G401 (cell line): ENCODE measurements around the gene IFT52. TPM values are rescaled to one million over a fixed set of nuclear protein-coding genes. Genes with fewer than 3 reads are reported as not detected.
"Not testable (repeated sequence)": the region's sequence is repeated elsewhere in the genome, so short reads cannot be mapped to it uniquely, and the experiment has no call there.

Experiments
- DNase-seq: peaks from one replicate; pipeline ENCODE4 v3.0.0-alpha.2; 2015; ENCODE audit warnings: low spot score
- in situ Hi-C: cut with HindIII; loops from 2 replicates; pipeline ENCODE4 v1.10.0; 2016; ENCODE audit warnings: low sequenced_read_pairs, mixed read lengths
- total RNA-seq: library from RNA; depleted of rRNA; stranded (reverse); fragments of >200 nt; shearing (Covaris generic); gene quantifications from 2 replicates; pipeline ENCODE4 v1.2.3, GENCODE V29; 2014

IFT52 gene
- total RNA-seq, 1 experiment from 2014 or later: 72.5 TPM

DNA sequence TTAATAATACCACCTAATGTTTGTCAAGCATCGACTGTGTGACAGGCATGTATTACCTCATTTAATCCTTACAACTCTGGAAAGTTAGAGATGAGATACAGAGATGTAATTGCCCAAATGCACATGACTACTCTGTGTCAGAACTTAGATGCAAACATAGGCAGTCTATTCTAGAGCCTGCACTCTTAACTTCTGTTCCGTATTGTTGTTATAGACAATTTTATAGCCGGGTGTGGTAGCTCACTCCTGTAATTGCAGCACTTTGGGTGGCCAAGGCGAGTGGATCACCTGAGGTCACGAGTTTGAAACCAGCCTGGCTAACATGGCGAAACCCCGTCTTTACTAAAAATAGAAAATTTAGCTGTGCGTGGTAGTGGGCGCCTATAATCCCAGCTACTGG, 15.0 kb downstream of the IFT52 start:
- no peak for DNase-seq
- in situ Hi-C loops: no loop called here

DNA sequence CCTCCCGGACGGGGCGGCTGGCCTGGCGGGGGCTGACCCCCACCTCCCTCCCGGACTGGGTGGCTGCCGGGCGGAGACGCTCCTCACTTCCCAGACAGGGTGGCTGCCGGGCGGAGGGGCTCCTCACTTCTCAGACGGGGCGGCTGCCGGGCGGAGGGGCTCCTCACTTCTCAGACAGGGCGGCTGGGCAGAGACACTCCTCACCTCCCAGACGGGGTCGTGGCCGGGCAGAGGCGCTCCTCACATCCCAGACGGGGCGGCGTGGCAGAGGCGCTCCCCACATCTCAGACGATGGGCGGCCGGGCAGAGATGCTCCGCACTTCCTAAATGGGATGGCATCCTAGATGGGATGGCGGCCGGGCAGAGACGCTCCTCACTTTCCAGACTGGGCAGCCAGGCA, 16.5 kb downstream of the IFT52 start:
- in situ Hi-C loops, DNase-seq: not testable (repeated sequence)

DNA sequence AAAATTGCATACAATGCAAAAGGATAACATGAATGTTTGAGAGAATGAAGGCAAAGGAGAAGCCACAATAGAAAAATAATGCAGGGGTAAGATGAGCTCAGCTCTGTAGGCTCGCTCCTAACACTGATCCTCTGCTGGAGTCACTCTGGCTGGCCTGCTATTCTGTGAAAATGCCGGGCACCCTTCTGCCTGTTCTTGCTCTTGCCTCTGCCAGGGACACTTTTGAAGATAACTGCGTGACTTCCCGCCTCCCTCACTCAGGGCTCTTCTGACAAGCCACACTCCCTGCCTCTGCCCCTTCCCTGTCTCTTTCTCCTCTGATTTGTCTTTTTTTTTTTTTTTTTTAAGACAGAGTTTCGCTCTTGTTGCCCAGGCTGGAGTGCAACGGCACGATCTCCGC, 40.9 kb downstream of the IFT52 start:
- DNase-seq: no peak
- in situ Hi-C loops: no loop called here

DNA sequence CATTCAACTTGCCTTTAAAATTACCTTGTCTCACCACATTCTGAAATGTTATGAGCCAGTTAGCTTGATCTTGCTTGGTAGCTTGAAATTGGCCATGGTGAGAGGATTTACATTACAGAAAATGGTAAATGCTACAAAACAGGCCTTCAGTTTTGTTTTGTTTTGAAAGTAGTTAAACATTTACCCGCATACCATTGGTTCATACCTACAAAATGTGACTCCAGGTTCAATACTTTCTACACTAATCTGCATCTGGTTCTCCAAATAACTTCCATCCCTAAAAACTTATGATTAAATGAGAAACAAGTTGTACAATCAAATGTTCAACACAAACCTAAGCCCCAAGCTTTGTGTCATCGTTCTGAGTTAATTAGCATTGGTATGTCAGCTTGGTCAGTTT, 45.7 kb downstream of the IFT52 start:
- in situ Hi-C loops: no loop called here
- DNase-seq: no peak

DNA sequence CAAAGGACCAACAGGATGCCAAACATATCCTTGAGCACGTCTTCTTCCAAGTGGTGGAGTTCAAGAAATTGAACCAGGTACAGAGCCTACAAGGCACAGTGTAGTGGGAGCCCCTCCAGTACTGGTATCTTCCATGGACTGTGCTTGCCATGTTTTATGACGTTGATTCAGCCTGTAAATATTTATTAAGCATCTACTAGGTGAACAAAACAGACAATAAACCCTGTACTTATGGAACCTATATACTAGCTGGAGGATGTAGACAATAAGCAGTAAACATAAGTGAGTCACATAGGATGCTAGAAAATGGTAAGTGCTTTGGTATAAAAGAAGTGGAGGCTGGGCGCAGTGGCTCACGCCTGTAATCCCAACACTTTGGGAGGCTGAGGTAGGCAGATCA, 51.8 kb downstream of the IFT52 start:
- in situ Hi-C loops: no loop called here
- DNase-seq: no peak

DNA sequence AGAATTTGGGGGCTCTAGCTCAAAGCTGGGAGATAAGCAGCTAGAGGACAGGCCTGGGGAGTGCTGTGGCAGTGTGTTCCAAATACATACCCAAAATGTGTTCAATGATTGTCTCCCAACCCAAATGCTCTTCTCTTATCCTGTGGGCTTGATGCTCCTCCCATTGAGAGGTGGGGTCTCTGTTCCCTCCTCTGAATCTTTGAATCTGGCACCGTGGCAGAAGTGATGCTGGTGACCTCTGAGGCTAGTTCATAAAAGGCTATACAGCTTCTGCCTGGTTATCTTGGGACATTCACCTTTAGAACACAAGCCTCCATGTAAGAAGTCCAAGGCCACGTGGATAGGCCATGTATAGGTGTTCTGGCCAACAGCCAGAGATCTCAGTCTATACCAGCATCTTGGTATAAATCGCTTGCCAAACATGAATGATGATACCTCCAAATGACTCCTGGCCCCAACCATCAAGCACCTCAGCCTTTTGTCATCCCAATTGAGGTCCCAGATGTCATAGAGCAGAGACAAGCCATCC, 60.3 kb downstream of the IFT52 start:
- in situ Hi-C loops: no loop called here

DNA sequence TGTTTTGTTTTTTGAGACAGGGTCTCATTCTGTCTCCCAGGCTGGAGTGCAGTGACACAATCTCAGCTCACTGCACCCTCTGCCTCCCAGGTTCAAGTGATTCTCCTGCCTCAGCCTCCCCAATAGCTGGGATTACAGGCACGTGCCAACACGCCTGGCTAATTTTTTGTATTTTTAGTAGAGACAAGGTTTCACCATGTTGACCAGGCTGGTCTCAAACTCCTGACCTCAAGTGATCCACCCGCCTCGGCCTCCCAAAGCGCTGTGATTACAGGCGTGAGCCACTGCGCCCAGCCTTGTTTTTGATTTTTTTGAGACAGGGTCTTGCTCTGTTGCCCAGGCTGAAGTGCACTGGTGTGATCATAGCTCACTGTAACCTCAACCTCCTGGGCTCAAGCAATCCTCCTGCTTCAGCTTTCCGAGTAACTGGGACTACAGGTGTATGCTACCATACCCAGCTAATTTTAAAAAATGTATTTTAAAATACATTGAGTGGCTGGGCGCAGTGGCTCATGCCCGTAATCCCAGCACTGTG, 61.0 kb downstream of the IFT52 start:
- DNase-seq, in situ Hi-C loops: not testable (repeated sequence)

More for the DNA sequence above, 60.3 kb downstream of the IFT52 start:
- no peak for DNase-seq

DNA sequence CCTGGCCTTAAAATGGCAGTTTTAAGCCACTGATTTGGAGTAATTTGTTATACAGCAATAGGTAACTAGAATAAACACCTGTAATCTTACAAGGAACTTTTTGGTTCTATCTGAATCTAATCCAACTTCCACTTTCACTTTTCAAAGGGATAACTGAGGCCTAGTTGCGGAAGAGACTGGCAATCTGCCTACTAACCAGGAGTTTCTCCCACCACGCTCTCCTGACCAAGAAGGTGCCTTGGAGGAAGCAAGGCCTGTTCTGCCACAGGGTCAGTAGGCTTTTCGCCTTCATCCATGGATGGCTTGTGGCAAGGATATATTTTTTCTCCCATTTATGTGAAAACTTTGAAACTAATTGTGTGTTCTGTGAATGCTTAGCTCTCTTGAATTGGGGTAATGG, 63.2 kb downstream of the IFT52 start:
- no peak for DNase-seq
- in situ Hi-C loops: no loop called here

DNA sequence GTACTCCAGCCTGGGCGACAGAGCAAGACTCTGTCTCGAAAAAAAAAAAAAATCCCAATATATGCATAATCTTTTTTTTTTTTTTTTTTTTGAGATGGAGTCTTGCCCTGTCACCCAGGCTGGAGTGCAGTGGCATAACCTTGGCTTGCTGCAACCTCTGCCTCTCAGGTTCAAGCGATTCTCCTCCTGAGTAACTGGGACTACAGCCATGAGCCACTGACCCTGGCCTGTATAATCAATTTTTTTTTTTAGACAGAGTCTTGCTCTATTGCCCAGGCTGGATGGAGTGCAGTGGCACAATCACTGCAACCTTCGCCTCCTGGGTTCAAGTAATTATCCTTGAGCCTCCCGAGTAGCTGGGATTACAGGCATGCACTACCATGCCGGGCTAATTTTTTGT, 64.4 kb downstream of the IFT52 start:
- DNase-seq, in situ Hi-C loops: not testable (repeated sequence)

DNA sequence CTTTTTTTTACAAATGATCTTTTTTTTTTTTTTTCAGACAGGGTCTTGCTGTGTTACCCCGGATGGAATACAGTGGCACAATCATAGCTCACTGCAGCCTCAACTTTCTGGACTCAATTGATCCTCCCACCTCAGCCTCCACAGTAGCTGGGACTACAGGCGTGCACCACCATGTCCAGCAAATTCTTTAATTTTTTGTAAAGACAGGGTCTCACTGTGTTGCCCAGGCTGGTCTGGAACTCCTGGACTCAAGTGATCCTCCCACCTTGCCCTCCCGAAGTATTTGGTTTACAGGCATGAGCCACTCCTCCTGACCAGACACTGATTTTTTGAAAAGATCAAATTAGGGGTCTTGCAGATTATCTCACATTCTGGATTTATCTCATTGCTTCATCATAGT, 65.2 kb downstream of the IFT52 start:
- in situ Hi-C loops: no loop called here
- DNase-seq: no peak

DNA sequence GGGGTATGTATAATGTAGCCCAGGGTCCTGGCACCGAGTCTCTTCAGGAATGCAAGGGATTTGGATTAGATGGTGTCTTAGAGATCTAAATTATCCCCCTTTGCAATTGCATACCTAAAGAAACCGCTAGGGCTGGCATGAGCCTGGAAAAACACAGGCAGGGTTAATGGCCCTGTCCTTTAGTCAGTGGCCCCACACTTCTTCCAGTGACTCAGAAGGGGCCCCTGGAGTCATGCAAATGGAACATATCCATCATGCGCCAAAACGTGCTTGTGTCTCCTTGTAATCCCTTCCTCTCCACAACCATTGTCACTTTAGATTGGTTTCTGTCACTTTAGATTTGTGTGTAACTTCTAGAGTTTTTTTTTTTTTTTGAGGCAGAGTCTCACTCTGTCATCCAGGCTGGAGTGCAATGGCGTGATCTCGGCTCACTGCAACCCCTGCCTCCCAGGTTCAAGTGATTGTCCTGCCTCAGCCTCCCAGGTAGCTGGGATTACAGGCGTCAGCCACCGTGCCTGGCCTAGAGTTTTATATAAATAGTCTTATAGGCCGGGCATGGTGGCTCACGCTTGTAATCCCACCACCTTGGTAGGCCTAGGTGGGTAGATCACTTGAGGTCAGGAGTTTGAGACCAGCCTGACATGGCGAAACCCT, 67.5 kb downstream of the IFT52 start:
- in situ Hi-C loops: no loop called here
- no peak for DNase-seq

DNA sequence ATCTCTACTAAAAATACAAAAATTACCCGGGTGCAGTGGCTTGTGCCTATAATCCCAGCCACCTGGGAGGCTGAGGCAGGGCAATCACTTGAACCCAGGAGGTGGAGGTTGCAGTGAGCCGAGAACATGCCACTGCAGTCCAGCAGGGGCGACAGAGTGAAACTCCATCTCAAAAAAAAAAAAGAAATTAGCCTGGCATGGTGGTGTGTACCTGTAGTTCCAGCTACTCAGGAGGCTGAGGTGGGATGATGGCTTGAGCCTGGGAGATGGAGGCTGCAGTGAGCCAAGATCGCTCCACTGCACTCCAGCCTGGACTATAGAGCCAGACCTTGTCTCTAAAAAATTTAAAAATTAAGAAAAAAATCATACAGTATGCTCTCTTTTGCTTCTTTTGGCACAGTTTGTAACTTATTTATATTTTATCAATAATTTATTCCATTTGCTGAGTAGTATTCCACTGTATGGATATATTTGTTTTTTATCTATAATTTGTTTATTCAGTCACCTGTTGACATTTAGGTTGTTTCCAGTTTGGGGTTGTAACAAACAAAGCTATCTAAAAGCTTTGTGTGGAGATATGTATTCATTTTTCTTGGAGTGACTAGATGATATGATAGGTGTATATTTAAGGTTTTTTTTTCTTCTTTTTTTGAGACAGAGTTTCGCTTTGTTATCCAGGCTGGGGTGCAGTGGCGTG, 68.1 kb downstream of the IFT52 start:
- in situ Hi-C loops: no loop called here
- DNase-seq: no peak

DNA sequence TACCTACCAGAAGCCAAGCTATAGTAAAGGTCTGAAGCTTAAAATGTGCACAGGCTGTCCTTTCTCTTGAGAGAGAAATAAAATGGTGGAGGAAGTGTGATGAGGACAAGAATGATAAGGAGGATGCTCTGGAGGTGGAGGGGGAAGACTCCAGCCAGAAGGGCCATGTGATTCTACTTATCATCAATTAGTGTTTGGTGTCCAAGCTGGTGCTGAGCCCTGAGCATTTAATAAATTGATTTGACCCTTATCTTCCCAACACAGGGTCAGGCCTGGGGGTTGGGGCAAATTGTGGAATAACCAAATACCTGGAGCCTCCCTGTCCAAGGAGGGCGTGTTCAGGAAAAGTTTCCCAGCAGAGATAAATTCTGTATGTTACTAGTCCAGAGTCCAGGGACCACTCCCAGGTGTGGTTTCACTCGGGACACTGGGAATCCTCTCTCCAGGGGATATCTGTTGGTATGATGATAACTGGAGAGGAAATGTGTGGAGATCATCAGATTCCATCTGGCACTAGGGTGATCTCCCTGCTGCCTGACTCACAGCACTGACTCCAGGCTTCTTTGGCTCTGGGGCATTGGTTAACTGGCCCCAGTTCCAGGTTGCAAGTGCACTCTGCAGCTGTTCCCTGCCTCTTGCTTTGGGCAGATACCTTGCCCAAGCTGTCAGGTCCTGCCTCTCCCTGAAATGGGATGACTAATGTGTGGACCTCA, 72.4 kb downstream of the IFT52 start:
- in situ Hi-C loops: no loop called here
- DNase-seq: no peak

DNA sequence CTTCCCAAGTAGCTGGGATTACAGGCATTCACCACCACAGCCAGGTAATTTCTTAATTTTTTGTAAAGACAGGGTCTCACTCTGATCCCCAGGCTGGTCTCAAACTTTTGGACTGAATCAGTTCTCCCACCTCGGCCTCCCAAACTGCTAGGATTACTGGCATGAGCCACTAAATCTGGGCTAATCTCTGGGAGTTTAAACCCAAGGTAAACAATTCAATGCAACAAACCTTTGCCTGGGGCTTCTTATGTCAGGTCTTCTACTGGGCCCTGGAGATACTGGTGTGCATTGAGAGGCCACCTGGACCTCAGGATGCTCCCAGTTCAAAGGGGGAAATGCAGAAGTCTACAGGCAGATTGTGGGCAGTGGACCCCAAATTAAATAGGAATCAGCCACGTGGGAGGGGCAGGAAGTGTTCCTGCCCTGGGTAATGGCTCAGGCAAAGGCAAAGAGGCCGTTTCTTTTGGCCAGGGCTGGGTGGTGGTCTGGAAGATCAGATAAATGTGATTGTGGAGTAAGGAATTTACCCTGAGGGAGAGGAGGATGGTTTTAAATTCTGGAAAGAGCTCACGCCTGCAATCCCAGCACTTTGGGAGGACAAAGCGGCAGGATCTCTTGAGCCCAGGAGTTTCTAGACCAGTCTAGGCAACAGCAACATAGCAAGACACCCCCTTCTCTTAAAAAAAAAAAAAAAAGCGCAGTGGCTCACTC, 74.9 kb downstream of the IFT52 start:
- in situ Hi-C loops: no loop called here

DNA sequence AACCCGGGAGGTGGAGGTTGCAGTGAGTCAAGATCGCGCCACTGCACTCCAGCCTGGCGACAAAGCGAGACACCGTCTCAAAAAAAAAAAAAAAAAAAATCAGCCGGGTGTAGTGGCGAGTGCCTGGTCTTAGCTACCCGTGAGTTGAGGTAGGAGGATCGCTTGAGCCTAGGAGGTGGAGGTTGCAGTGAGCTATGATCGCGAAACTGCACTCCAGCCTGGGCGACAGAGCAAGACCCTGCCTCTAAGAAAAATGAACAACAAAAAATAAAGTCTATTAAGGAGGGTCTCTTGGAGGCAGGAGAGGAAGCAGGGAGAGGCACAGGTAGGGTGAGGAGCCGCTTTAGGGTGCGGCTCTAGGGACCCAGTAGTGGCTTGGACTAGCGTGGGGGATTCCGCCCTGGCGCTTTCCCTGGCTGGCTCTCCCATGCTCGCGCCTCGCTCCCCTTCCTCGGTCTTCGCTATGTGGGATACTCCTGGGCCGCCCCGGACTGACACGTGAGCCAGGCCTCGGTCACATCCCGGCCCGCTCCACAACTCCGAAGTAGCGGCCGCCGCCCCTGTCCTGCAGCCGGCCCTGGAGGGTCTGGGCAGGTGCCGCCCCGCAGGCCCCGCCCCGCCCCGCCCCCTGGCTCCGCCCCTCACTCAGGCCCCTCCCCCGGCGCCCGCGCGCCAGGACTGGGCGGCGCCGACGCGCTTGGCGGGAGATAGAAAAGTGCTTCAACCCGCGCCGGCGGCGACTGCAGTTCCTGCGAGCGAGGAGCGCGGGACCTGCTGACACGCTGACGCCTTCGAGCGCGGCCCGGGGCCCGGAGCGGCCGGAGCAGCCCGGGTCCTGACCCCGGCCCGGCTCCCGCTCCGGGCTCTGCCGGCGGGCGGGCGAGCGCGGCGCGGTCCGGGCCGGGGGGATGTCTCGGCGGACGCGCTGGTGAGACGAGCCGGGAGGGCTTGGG, 75.9 kb downstream of the IFT52 start, which contains the start of gene MYBL2:
Gene MYBL2 (plus strand): TSS at position 739 of the 953 bp plus-strand sequence. CDS start 170 bp downstream, at position 909.
- peak; percentile 17 for DNase-seq
- in situ Hi-C loops: no loop called here

More for the DNA sequence above, 74.9 kb downstream of the IFT52 start:
- DNase-seq: no peak

DNA sequence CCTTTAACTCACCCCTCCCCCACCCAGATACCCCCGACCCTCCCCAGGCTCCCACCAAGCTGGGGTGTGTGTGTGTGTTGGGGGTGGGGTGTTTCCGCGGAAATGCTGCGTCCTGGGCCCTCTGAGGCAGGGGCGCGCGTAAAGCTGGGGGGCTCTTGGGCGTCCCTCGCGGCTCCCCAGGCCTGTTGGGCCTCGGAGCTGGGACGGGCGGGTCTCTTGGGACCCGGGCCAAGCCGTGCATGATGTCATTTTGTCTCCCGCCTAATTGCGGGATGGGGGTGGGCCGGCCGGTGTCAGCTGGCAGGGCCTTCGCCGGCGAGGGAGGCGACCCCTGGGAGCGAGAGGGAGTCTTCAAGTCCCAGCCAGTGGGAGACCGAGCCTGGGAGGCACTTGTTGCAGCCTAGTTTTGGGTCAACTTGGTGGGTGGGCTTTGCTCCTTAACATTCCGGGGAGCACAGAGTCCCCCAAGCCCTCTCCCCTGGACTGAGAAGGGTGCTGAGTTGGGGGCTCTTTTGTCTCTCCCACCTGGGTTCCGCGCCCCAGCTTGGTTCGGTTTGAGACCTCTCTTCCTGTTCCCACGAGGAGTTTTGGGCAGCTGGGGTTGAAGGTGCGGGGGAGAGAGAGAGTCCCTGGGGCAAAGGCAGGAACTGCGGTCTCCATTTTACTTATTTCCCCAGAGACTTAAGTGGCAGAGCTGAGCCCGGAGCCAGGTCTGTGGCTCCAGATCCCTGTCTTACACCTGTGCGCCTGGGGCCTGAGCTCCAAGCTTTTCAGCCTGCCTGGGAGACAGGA, 76.8 kb downstream of the IFT52 start:
- in situ Hi-C loops: no loop called here
- no peak for DNase-seq

DNA sequence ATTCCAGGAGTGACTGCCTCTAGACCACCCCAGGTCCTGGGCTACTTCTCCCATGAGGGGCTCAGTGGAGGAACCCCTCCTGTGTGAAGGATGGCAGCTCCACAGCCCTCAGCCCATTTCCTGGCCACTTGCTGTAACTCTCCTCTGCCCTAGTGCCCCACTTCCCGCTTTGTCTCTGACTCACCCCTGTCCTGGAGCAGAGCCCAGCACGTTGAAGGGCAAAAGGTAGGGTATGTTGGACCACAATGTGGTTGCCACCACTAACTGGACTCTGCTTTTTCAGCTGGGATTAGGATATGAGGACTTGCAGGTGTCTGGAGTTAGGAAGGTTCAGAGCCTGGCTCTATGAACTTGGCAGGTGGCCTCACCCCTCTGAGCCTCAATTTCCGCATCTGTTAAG, 78.6 kb downstream of the IFT52 start:
- DNase-seq: no peak
- in situ Hi-C loops: no loop called here
